Keratinocyte (primary cell): ENCODE data around the gene PPP4R2.

Source experiments
- CTCF ChIP-seq, 3 experiments: IDR thresholded peaks in 1 of 3; conservative IDR thresholded peaks in 1 of 3; optimal IDR thresholded peaks in 1 of 3; 2 replicates in 2 of 3; 3 replicates in 1 of 3; pipeline versions ENCODE3 to v1.5.1; 2011; ENCODE audit warnings: low read length in 3 of 3, mild to moderate bottlenecking in 3 of 3, moderate library complexity in 2 of 3, control low read depth in 1 of 3, inconsistent platforms in 1 of 3; ENCODE audit not compliant: insufficient read depth in 2 of 3; ENCODE audit errors: extremely low read depth in 1 of 3
- EZH2 ChIP-seq: IDR thresholded peaks from one replicate; pipeline ENCODE4 v1.6.1; 2012; ENCODE audit warnings: inconsistent platforms, mild to moderate bottlenecking, low read length, moderate library complexity

GRCh38 chr3:72959336-72959735, 37.3 kb upstream of the PPP4R2 start:
- TF ChIP-seq CTCF (optimal IDR thresholded peaks at IDR 0.05 in 1 of 3, IDR thresholded peaks at IDR 0.05 in 1 of 3, conservative IDR thresholded peaks at IDR 0.05 in 1 of 3; ENCODE audit: extremely low read depth in 1 of 3, insufficient read depth in 2 of 3, low read length in 3 of 3), result no peak
- TF ChIP-seq EZH2, result no peak
